GM21526 (cell line): ENCODE measurements around the gene TMEM178B.
"Not testable (repeated sequence)": the region's sequence is repeated elsewhere in the genome, so short reads cannot be mapped to it uniquely, and the experiment has no call there.

Experiments
- ATAC-seq: cut with Tn5 transposase; IDR thresholded peaks from one replicate; pipeline ENCODE4 v1.9.1; 2021; ENCODE audit warnings: moderate library complexity; ENCODE audit not compliant: unreplicated experiment, low FRiP score

The TMEM178B gene

DNA sequence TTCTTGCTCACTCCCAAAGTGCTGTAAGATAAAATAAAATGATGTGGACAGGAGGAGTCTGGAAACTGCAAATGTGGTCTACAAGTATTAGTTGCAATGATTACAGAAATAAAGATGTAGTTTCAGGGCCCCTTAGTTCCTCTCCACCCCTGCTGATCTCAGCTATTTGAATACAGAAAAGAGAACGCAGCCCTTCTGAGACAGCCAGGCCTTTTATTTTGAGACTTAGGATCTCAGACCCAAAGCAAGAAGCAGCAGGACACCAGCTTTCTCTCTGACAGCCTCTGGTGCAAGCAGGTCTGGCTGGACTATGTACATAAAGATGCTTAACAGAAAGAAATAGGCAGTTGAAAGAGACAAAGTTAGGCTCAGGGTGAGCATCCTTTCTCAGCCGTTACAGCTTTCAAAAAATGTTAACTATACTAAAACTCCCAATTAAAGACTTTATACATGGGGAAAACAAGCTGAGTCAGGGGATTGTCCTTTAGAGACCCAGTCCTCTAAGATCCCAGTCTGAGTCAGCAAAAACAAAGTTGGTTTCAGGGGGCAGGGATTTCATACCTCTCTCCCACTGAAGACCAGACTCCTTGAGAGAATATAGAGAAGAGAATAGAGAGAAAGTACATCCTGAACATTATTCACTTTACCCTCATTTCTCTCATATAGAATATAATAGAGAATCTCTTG is 220.4 kb downstream of the TMEM178B start:
- ATAC-seq: no peak

GRCh38 chr7:141295367-141295895 is 221.6 kb downstream of the TMEM178B start:
- ATAC-seq: no peak

DNA sequence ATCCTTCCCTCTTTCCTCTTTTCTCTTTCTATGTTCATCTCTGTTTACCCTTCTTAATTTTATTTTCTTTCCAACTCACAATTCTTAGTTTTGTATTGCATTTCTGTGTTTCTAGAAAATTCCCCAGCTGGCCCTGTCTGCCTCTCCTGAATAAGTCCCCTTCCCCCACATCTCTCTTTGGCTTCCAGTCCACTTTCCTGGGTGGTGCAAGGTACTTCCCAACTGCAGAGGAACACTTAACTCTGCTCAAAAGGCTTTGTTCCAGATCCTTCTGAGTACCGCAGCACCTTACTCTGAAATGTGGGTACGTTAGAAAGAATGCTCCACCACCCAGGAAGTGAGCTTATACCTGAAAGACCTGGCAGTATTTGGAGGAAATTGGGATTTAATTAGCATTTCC is 227.0 kb downstream of the TMEM178B start:
- no peak for ATAC-seq

DNA sequence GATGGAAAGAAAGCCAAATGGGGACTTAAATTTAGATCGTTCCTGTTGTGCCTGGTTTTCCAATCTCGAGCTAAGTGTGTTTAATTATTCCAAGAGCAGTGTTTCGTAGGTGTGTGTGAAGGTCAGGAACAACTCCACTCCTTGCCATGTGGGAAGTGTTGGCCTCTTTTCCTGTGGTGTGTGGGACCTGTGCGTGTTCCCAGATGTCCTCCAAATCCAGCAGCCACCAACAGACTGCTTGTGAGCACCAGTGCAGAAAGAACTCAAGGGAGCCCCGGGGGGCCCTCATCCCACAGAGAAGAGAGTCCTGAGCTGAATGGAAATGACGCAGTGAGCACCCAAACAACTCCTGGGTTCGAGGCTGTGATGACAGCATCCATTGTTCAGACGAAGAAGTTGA is 227.7 kb downstream of the TMEM178B start:
- no peak for ATAC-seq

DNA sequence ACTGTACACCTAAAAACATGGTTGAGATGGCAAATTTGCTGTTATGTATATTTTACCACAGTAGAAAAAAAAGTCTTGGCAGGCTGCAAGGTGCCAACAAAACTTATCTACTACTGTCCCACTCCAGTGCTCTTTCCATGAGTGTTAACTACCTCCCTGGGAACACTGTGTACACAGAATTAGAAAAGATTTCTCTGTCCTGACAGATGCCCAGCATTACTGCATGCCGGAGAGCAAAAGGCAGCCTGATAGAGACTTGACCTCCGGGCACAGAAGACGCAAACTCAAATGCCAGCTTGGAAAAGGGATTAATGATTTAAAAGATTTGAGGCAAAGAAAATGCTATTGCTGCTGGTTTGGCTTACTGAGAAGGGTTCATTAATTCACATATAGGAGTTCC is 228.8 kb downstream of the TMEM178B start:
- no peak for ATAC-seq

- no peak for ATAC-seq
These were observed 230.4 kb downstream of the TMEM178B start for GRCh38 chr7:141304291-141304690.

- ATAC-seq: no peak
These were observed 232.2 kb downstream of the TMEM178B start for GRCh38 chr7:141306081-141306480.

DNA sequence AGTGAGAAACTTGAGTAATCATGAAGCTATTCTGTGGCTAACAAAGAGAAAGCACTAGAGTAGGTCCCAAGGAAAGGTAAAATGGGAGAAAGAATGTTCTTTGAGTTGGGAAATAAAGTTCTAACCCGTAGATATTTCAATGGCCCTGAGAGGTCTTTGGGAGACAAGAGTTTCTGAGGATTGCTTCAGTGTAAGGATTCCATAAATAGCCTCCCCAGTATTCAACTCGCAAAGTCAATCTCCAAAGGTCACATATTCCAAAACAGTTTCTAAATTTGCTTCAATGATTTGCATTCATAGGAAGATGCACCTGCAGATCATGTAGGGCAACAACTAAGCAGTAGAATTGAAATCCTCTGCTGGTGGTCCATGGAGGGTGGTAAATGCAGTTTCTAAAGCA is 238.5 kb downstream of the TMEM178B start:
- no peak for ATAC-seq

DNA sequence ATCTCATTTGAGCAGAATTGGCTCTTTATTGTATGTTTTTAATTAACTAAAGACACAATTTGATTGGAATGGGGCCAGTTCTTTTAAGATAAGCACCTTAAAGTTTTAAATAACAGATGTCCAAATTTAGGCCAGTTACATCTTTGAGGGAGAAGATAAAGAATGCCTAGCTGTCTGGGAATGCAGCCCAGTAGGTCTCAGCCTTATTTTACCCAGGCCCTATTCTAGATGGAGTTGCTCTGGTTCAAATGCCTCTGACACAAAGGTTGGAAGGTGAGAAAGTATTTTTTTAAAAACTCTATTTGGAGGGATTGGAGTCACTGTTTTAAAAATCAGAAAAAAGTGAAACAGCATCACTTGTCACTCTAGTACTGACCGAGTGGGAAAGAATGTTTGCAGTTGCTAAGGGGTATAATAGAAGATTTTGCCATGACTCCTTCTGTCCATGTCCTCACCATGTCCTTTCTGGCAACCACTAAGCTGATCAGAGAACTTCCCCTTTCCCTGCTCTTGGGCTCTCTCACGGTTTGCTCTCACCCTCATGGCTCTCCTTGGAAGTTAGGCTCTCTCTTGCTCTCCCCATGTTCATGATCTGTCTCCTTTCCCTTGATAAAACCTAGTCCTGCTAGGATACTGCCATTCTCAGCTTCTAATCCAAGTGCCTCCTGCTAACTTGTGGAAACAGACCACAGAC is 239.1 kb downstream of the TMEM178B start:
- no peak for ATAC-seq

- no peak for ATAC-seq
These were observed 240.0 kb downstream of the TMEM178B start for GRCh38 chr7:141313896-141314295.

DNA sequence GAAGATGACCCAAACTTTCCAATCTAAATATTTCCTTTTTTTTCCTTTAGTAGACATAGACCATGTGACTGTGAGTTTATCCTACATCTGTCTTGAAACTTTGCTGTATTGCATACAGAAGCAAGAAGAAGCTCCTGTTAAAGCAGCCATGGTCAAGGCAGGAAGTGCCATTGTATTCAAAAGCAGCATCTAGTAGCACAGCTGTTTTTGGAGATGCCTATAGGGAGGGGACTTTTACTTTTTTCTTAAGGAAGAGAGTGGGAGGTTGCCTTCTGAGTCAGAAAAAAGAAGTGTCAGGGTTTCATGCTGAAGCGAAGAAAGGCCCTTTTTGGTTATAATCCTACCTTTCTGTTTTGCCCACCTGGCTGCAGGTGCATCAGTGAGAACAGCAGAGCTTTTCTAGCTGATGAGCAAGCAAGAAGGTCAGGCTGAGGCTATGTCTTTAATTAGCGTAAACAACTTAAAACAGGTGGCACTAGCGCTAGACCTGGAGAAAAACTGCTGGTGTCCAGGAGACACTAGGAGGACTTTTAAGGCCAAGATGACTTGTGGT is 243.2 kb downstream of the TMEM178B start:
- no peak for ATAC-seq

GRCh38 chr7:141320287-141320686 is 246.4 kb downstream of the TMEM178B start:
- no peak for ATAC-seq

DNA sequence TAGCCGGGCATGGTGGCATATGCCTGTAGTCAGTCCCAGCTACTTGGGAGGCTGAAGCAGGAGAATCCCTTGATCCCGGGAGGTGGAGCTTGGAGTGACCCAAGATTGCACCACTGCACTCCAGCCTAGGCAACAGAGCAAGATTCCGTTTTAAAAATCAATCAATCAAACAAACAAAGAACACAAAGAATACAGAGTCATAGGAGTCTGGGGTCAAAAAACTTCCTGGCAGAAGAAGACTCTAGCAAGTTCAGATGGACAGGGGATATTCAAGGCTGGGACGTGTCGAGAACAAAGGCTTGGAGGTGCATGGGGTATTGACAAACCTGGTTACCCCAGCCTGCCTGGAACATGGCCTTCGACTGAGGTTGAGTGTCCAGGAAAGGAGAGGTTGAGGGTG is 248.5 kb downstream of the TMEM178B start:
- no peak for ATAC-seq

DNA sequence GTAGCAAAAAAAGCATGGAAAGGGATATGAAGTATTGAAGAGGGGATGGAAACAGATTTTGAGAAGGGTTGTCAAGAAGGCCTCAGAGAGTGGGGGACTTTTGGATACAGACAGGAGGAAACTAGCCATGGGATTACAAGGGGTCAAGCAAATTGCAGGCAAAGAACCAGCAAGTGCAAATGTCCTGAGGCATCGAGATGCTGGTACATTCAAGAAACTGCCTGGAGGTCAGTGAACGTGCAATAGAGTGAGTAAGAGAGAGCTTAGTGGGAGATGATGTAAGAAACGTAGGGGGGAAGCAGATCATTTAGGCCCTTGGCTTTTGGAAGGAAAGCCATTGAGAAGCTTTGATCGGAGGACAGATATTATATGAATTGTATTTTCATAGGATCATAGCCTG is 250.0 kb downstream of the TMEM178B start:
- no peak for ATAC-seq

GRCh38 chr7:141324870-141325269 is 251.0 kb downstream of the TMEM178B start:
- ATAC-seq: no peak

DNA sequence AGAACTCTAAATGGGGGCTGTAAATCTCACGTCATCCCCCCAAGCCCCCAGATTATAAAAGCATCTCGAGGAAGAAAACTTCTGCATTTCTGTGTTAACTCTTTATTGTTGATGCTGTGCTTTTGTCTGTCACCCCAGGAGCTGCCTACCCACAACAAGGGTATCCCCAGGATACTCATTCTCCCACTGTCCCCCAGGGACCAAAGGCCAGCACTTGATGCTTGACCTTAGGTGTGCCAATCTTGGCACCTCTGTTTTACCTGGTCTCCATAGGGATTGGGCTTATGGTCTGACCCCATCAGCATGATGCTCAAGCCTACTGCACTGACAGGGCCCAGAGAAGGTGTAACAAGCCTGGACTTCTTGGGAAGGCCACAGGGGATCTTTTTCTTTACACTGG is 251.4 kb downstream of the TMEM178B start:
- no peak for ATAC-seq

DNA sequence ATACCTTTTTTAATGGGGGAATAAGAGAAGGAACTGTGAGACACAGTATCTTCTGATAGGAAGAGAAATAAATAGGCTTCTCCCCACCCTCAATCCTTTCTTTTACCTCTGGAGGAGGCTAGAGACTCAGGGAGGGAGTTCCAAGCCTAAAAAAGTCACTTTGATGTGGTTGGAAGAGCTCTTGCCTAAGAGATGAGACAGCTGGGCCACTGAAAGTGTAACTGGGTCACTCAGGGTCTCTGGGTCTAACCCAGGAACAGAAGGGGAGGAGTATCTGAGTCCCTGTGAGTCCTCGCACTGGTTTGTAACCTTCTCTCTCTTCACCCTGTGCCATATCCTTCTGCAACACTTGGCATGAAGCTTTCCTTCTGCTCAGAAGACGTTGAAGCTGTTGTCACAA is 254.4 kb downstream of the TMEM178B start:
- no peak for ATAC-seq

DNA sequence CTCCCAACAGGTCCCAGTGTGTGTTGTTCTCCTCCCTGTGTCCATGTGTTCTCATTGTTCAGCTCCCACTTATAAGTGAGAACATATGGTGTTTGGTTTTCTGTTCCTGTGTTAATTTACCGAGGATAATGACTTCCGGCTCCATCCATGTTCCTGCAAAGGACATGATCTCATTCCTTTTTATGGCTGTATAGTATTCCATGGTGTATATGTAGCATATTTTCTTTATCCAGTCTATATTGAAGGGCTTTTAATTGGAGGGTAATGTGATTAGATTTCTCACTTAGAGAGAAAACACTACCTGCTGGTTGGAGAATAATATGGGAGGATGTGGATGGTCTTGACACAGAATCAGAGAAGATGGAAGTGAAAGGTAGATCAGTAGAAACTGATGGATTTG is 256.4 kb downstream of the TMEM178B start:
- not testable (repeated sequence) for ATAC-seq

DNA sequence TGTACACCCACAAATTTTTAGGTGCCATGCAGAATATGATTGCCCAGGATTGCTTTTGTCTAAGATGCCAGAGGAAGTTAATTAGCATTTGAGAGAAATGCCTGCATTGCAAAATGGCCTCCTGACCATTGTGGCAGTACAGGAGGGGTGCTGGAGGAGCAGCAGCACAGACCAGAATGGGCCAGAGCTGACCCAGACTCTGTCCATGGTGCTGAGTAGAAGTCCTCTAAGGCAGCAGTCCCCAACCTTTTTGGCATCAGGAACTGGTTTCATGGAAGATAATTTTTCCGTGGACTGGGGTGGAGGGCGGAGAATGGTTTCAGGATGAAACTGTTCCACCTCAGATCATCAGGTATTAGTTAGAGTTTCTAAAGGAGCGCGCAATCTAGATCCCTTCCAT is 259.6 kb downstream of the TMEM178B start:
- ATAC-seq: no peak

DNA sequence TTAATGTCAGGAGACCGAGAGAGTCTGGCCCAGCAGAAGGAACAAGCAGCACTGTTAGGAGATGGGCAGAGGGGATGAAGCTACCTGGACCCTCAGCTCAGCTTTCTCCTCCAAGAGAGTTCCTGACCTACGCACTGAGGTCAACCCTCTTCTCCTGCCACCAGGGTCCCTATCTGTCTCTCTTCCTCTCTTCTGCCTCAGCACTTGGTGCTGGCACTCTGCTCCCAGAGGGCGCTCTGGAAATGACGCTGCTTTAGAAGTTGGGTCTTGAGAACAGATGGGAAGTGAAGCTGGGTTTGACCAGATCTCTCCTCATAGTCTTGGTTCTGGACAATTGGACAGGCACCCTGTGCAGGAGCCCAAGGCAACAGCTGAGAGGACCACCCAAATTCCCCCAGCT is 261.3 kb downstream of the TMEM178B start:
- ATAC-seq: no peak

DNA sequence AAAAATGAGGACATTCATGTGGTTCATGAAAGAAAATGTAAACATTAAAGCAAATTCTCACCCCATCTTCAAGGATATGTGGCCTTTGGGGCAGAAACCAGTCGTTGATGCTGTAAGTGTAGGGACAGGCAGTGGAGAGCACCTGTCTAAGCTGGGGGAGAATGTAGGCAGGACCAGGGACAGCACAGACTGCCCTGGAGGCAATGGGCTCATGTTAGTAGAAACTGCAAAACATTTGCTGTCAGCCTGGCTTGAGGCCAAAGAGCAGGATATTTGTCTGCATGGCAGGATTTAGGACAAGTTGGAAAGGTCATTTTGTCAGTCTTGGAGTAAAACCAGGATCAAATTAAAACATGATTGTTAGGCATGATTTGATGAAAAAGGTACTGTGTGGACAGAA is 265.7 kb downstream of the TMEM178B start:
- ATAC-seq: no peak

GRCh38 chr7:141340991-141341390 is 267.1 kb downstream of the TMEM178B start:
- ATAC-seq: no peak
